ENCODE results near the gene GPR107.
"Not testable (repeated sequence)": the region's sequence is repeated elsewhere in the genome, so short reads cannot be mapped to it uniquely, and the experiment has no call there.

DNA sequence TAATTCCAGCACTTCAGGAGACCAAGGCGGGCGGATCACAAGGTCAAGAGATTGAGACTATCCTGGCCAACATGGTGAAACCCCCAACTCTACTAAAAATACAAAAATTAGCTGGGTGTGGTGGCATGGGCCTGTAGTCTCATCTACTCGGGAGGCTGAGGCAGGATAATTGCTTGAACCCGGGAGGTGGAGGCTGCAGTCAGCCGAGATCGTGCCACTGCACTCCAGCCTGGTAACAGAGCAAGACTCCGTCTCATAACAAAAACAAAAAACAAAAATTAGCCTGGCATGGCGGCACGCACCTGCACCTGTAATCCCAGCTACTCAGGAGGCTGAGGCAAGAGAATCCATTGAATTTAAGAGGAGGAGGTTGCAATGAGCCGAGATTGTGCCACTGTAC is 44.2 kb upstream of the GPR107 start:
- TF ChIP-seq POLR2A (IDR thresholded peaks at IDR 0.05; ENCODE audit: low read length); MYC (IDR thresholded peaks at IDR 0.05; ENCODE audit: borderline replicate concordance, low read length); EP300 (IDR thresholded peaks at IDR 0.05); SMC3 (IDR thresholded peaks at IDR 0.05); CHD2 (IDR thresholded peaks at IDR 0.05; ENCODE audit: low read length, partially characterized antibody); ZC3H11A (IDR thresholded peaks at IDR 0.05); HOXB13 (CRISPR knock-in tag; IDR thresholded peaks at IDR 0.05; ENCODE audit: low read depth); FOSL2 (IDR thresholded peaks at IDR 0.05); FOSL2 (CRISPR knock-in tag; IDR thresholded peaks at IDR 0.05); RARB (CRISPR knock-in tag; IDR thresholded peaks at IDR 0.05): not testable (repeated sequence)
- TF ChIP-seq, protein P1, sequence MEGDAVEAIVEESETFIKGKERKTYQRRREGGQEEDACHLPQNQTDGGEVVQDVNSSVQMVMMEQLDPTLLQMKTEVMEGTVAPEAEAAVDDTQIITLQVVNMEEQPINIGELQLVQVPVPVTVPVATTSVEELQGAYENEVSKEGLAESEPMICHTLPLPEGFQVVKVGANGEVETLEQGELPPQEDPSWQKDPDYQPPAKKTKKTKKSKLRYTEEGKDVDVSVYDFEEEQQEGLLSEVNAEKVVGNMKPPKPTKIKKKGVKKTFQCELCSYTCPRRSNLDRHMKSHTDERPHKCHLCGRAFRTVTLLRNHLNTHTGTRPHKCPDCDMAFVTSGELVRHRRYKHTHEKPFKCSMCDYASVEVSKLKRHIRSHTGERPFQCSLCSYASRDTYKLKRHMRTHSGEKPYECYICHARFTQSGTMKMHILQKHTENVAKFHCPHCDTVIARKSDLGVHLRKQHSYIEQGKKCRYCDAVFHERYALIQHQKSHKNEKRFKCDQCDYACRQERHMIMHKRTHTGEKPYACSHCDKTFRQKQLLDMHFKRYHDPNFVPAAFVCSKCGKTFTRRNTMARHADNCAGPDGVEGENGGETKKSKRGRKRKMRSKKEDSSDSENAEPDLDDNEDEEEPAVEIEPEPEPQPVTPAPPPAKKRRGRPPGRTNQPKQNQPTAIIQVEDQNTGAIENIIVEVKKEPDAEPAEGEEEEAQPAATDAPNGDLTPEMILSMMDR (IDR thresholded peaks at IDR 0.05) = not testable (repeated sequence)
- TF ChIP-seq, protein P2, sequence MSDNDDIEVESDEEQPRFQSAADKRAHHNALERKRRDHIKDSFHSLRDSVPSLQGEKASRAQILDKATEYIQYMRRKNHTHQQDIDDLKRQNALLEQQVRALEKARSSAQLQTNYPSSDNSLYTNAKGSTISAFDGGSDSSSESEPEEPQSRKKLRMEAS (IDR thresholded peaks at IDR 0.05) = not testable (repeated sequence)
- TF ChIP-seq, protein P3, sequence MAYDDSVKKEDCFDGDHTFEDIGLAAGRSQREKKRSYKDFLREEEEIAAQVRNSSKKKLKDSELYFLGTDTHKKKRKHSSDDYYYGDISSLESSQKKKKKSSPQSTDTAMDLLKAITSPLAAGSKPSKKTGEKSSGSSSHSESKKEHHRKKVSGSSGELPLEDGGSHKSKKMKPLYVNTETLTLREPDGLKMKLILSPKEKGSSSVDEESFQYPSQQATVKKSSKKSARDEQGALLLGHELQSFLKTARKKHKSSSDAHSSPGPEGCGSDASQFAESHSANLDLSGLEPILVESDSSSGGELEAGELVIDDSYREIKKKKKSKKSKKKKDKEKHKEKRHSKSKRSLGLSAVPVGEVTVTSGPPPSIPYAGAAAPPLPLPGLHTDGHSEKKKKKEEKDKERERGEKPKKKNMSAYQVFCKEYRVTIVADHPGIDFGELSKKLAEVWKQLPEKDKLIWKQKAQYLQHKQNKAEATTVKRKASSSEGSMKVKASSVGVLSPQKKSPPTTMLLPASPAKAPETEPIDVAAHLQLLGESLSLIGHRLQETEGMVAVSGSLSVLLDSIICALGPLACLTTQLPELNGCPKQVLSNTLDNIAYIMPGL (CRISPR knock-in tag; IDR thresholded peaks at IDR 0.05; ENCODE audit: borderline replicate concordance) = not testable (repeated sequence)
- TF ChIP-seq, protein P4, sequence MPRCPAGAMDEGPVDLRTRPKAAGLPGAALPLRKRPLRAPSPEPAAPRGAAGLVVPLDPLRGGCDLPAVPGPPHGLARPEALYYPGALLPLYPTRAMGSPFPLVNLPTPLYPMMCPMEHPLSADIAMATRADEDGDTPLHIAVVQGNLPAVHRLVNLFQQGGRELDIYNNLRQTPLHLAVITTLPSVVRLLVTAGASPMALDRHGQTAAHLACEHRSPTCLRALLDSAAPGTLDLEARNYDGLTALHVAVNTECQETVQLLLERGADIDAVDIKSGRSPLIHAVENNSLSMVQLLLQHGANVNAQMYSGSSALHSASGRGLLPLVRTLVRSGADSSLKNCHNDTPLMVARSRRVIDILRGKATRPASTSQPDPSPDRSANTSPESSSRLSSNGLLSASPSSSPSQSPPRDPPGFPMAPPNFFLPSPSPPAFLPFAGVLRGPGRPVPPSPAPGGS (IDR thresholded peaks at IDR 0.05) = not testable (repeated sequence)

Measured in A549 (cell line).